Lung (tissue), 12 donors: Measurements from ENCODE around the gene GREB1L. TPM values are rescaled to one million over a fixed set of nuclear protein-coding genes. Genes with fewer than 3 reads are reported as not detected.

ENCODE experiments used
- ATAC-seq: fragments of 200-7000 bp; cut with Tn5 transposase; one replicate; pipeline ENCODE4 v1.9.1; 2020; ENCODE audit warnings: moderate number of reproducible peaks; ENCODE audit not compliant: insufficient read depth, low FRiP score
- DNase-seq, 3 donors: peaks; one replicate each; pipeline ENCODE4 v3.0.0-alpha.2; 2013 to 2017
- H3K27ac ChIP-seq, 2 donors: one replicate each; pipeline ENCODE4 v1.5.1; 2013; ENCODE audit warnings: mild to moderate bottlenecking in 2 of 2, moderate library complexity in 2 of 2, control low read depth in 1 of 2, inconsistent platforms in 1 of 2, low read depth in 1 of 2, low read length in 1 of 2
- H3K27me3 ChIP-seq, 3 donors: one replicate each; pipeline ENCODE4 v1.5.1; 2013; ENCODE audit warnings: low read length in 2 of 3; ENCODE audit not compliant: control insufficient read depth in 3 of 3, insufficient read depth in 3 of 3
- H3K36me3 ChIP-seq, 4 donors: one replicate each; pipeline ENCODE4 v1.5.1; 2013; ENCODE audit warnings: low read length in 4 of 4, mild to moderate bottlenecking in 1 of 4, moderate library complexity in 1 of 4; ENCODE audit not compliant: control insufficient read depth in 4 of 4, insufficient read depth in 4 of 4
- H3K4me1 ChIP-seq, 5 donors: one replicate each; pipeline ENCODE4 v1.5.1; 2013; ENCODE audit warnings: low read length in 5 of 5, mild to moderate bottlenecking in 2 of 5, moderate library complexity in 1 of 5; ENCODE audit not compliant: control insufficient read depth in 5 of 5, insufficient read depth in 5 of 5
- H3K4me3 ChIP-seq: one replicate; pipeline ENCODE4 v1.5.1; 2013; ENCODE audit warnings: mild to moderate bottlenecking, control low read depth, moderate library complexity
- H3K9ac ChIP-seq, 2 donors: one replicate each; pipeline ENCODE4 v1.5.1; 2013; ENCODE audit warnings: low read length in 2 of 2, control low read depth in 1 of 2; ENCODE audit not compliant: insufficient read depth in 1 of 2
- H3K9me3 ChIP-seq, 4 donors: one replicate each; pipeline ENCODE4 v1.5.1; 2013; ENCODE audit warnings: low read length in 3 of 4, mild to moderate bottlenecking in 1 of 4, moderate library complexity in 1 of 4; ENCODE audit not compliant: control insufficient read depth in 4 of 4, insufficient read depth in 3 of 4
- CTCF ChIP-seq: IDR thresholded peaks from 2 replicates; pipeline ENCODE4 v1.5.1; 2012; ENCODE audit warnings: mild to moderate bottlenecking; ENCODE audit errors: control extremely low read depth, extremely low read depth
- WGBS, 2 donors: extraction: QIAGEN DNeasy Blood & Tissue Kit; methylation state at CpG; one replicate each; pipeline ENCODE4 v1.1.7; 2013; 5-methylcytosine and 5-hydroxymethylcytosine counted together
- polyA plus RNA-seq, 2 donors: library from polyadenylated mRNA; stranded (reverse); fragments of 200-250 nt; gene quantifications; one replicate each; pipeline ENCODE4 v1.2.1, GENCODE V29; 2013
- total RNA-seq, 2 donors: library from RNA; depleted of rRNA in 1 of 2; stranded (reverse); fragments of >200 nt in 1 of 2; gene quantifications; one replicate each; pipeline ENCODE4 v1.2.1, GENCODE V29; 2014 to 2021
- donor health status: control.
- donor health status: control.
- donor health status: Bipolar disorder and iron deficiency.
- donor health status: healthy.
- donor health status: DM: yes; HTN: yes; CAD: no.

GREB1L gene
- total and polyA plus RNA-seq, 4 donors: 0.08 to 1.2 (median 0.41) TPM

GRCh38 chr18:21359746-21360145 is 117.7 kb downstream of the GREB1L start:
- DNase-seq: no peak
- H3K4me3 ChIP-seq: no peak overlapping the region
- no peak for TF ChIP-seq CTCF

GRCh38 chr18:21361307-21361880 is 119.4 kb downstream of the GREB1L start:
- Histone ChIP-seq H3K4me3 (no peak overlapping the region), H3K9me3 (no peaks in the 10 kb centered on the region), H3K9ac (no peak overlapping the region), H3K27ac (no peak overlapping the region), H3K4me1 (no peaks in the 10 kb centered on the region), H3K36me3 (no peaks in the 10 kb centered on the region), H3K27me3 (no peaks in the 10 kb centered on the region)
- TF ChIP-seq CTCF: no peak
- no peak for DNase-seq
- ATAC-seq: no peak

More at GRCh38 chr18:21359746-21360145, 117.7 kb downstream of the GREB1L start:
- Histone ChIP-seq H3K9ac (no peak overlapping the region), H3K27me3 (no peaks in the 10 kb centered on the region), H3K36me3 (no peaks in the 10 kb centered on the region), H3K27ac (no peak overlapping the region), H3K9me3 (no peaks in the 10 kb centered on the region), H3K4me1 (no peaks in the 10 kb centered on the region)
- no peak for ATAC-seq

GRCh38 chr18:21362831-21363230 is 120.8 kb downstream of the GREB1L start:
- H3K9ac ChIP-seq: no peak overlapping the region
- H3K9me3 ChIP-seq: peaks cover 0 to 2% (median 0%) of the 10 kb centered on the region in 4 donors
- DNase-seq (no peak), ATAC-seq (no peak)
- TF ChIP-seq CTCF: no peak
- no peaks in the 10 kb centered on the region for H3K27me3 ChIP-seq
- WGBS, 2 donors: 60 to 86% methylated on average over 1 of the region's 1 CpG
- no peak overlapping the region for H3K4me3 ChIP-seq
- no peaks in the 10 kb centered on the region for H3K4me1 ChIP-seq
- H3K36me3 ChIP-seq: no peaks in the 10 kb centered on the region
- H3K27ac ChIP-seq: no peak overlapping the region

- peaks cover 0 to 2% (median 0%) of the 10 kb centered on the region in 4 donors for H3K9me3 ChIP-seq
- no peak overlapping the region for H3K4me3 ChIP-seq
- no peak for TF ChIP-seq CTCF
- ATAC-seq: no peak
- no peak for DNase-seq
- H3K36me3 ChIP-seq: no peaks in the 10 kb centered on the region
- H3K4me1 ChIP-seq: no peaks in the 10 kb centered on the region
- H3K27me3 ChIP-seq: no peaks in the 10 kb centered on the region
- no peak overlapping the region for H3K27ac ChIP-seq
- H3K9ac ChIP-seq: no peak overlapping the region
- 0 to 1% methylated on average over 1 of the region's 1 CpG for whole genome bisulfite sequencing, 2 donors
Measured at GRCh38 chr18:21363348-21363747, 121.3 kb downstream of the GREB1L start.
